DOHH2 (cell line): ENCODE results near the gene ISM2.

Experiments used
- H3F3A ChIP-seq: fragments of 200-600 bp; sonication (generic), shearing (Covaris generic); 2 replicates; pipeline ENCODE4 v1.6.0; 2016; ENCODE audit warnings: antibody characterized with exemption, mild to moderate bottlenecking; ENCODE audit not compliant: control insufficient read depth, insufficient read depth
- H3K27ac ChIP-seq: fragments of 200-600 bp; sonication (generic); 2 replicates; pipeline ENCODE4 v1.5.1; 2014; ENCODE audit warnings: low read depth, mild to moderate bottlenecking, low read length, moderate library complexity
- H3K27me3 ChIP-seq: fragments of 200-600 bp; sonication (generic); 2 replicates; pipeline ENCODE4 v1.6.1; 2014; ENCODE audit warnings: mild to moderate bottlenecking, low read length, mixed read lengths; ENCODE audit not compliant: control insufficient read depth
- H3K36me3 ChIP-seq: fragments of 200-600 bp; sonication (generic); 2 replicates; pipeline ENCODE4 v1.6.1; 2014; ENCODE audit warnings: mild to moderate bottlenecking, low read length, moderate library complexity, mixed read lengths; ENCODE audit not compliant: control insufficient read depth
- H3K4me1 ChIP-seq: fragments of 200-600 bp; sonication (generic); 2 replicates; pipeline ENCODE4 v1.6.1; 2014; ENCODE audit warnings: mild to moderate bottlenecking, low read length, mixed read lengths; ENCODE audit not compliant: control insufficient read depth
- H3K4me2 ChIP-seq: fragments of 200-600 bp; sonication (generic); 2 replicates; pipeline ENCODE4 v1.6.0; 2014; ENCODE audit warnings: mild to moderate bottlenecking, low read length, moderate library complexity
- H3K4me3 ChIP-seq: fragments of 200-600 bp; sonication (generic); 2 replicates; pipeline ENCODE4 v1.5.1; 2014; ENCODE audit warnings: mild to moderate bottlenecking, low read length, mixed read lengths
- H3K79me2 ChIP-seq: fragments of 200-600 bp; sonication (generic); 2 replicates; pipeline ENCODE4 v1.6.1; 2014; ENCODE audit warnings: mild to moderate bottlenecking, low read length, mixed read lengths; ENCODE audit not compliant: control insufficient read depth
- H3K9me2 ChIP-seq: fragments of 200-600 bp; sonication (generic); replicated peaks from 2 replicates; pipeline ENCODE4 v1.6.1; 2014; ENCODE audit warnings: mild to moderate bottlenecking, low read length, mixed read lengths; ENCODE audit not compliant: control insufficient read depth
- H3K9me3 ChIP-seq: fragments of 200-600 bp; sonication (generic); 2 replicates; pipeline ENCODE4 v1.6.1; 2014; ENCODE audit warnings: antibody characterized with exemption, low read length, mixed read lengths; ENCODE audit not compliant: control insufficient read depth, insufficient read depth
- H4K20me1 ChIP-seq: fragments of 200-600 bp; sonication (generic); 2 replicates; pipeline ENCODE4 v1.6.0; 2014; ENCODE audit warnings: low read depth, mild to moderate bottlenecking, antibody characterized with exemption, low read length, moderate library complexity; ENCODE audit not compliant: control insufficient read depth, insufficient read depth
- EZH2phosphoT487 ChIP-seq: fragments of 200-600 bp; sonication (generic); IDR thresholded peaks from 2 replicates; pipeline ENCODE4 v1.6.1; 2017; ENCODE audit warnings: borderline replicate concordance, mild to moderate bottlenecking, antibody characterized with exemption, low read length, moderate library complexity, mixed read lengths
- TF ChIP-seq, protein P1 (sequence below): fragments of 200-600 bp; sonication (generic); IDR thresholded peaks from one replicate; pipeline ENCODE4 v1.5.1; 2014; ENCODE audit warnings: antibody characterized with exemption, mild to moderate bottlenecking, low read depth, low read length; ENCODE audit not compliant: poor library complexity, severe bottlenecking

Gene ISM2

DNA sequence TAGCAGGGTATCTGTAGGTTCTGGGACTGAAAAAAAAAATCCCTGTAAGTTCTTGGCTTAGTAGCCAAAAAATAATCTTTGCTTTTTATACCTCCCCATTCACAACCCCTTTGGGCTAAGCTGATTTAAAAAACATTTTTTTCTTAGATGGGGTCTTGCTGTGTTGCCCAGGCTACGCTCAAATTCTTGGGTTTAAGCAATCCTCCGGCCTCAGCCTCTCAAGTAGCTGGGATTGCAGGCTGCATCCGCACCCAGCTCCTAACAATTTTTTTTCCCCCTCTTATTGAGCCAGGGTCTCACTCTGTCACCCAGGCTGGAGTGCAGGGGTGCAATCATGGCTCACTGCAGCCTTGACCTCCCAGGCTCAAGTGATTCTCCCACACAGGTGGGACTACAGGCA lies 9.1 kb upstream of the ISM2 start:
- Histone ChIP-seq H3K27me3 (no peaks in the 10 kb centered on the region), H3K36me3 (peaks cover 37% of the 10 kb centered on the region), H3K79me2 (no peaks in the 10 kb centered on the region), H3K4me1 (no peaks in the 10 kb centered on the region), H3K9me2 (no peaks in the 10 kb centered on the region), H4K20me1 (no peaks in the 10 kb centered on the region), H3F3A (peaks cover 2% of the 10 kb centered on the region), H3K27ac (no peak overlapping the region), H3K4me3 (no peak overlapping the region), H3K4me2 (no peak overlapping the region), H3K9me3 (no peaks in the 10 kb centered on the region)
- TF ChIP-seq, protein P1, sequence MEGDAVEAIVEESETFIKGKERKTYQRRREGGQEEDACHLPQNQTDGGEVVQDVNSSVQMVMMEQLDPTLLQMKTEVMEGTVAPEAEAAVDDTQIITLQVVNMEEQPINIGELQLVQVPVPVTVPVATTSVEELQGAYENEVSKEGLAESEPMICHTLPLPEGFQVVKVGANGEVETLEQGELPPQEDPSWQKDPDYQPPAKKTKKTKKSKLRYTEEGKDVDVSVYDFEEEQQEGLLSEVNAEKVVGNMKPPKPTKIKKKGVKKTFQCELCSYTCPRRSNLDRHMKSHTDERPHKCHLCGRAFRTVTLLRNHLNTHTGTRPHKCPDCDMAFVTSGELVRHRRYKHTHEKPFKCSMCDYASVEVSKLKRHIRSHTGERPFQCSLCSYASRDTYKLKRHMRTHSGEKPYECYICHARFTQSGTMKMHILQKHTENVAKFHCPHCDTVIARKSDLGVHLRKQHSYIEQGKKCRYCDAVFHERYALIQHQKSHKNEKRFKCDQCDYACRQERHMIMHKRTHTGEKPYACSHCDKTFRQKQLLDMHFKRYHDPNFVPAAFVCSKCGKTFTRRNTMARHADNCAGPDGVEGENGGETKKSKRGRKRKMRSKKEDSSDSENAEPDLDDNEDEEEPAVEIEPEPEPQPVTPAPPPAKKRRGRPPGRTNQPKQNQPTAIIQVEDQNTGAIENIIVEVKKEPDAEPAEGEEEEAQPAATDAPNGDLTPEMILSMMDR = no peak
- no peak for TF ChIP-seq EZH2phosphoT487

DNA sequence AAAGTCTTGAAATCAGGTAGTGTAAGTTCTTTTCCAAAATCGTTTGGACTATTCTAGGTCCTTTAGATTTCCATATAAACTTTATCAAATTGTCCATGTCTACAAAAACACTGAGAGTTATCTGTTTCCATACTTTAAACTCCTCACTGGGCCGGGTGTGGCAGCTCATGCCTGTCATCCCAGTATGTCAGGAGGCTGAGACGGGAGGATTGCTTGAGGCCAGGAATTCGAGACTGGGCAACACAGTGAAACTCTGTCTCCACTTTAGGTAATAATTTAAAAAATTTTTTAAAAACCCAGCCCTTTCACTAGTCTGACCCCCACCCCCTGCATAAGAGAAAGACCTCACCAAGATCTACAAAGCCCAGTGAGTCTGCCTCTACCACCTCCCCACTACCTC lies 6.4 kb upstream of the ISM2 start:
- TF ChIP-seq EZH2phosphoT487 = no peak
- TF ChIP-seq, protein P1 = no peak
- H3K9me3 ChIP-seq = no peaks in the 10 kb centered on the region
- H3K4me3 ChIP-seq = no peak overlapping the region
- H3K27ac ChIP-seq = no peak overlapping the region
- H3K9me2 ChIP-seq = no peaks in the 10 kb centered on the region
- H4K20me1 ChIP-seq = no peaks in the 10 kb centered on the region
- peaks cover 7% of the 10 kb centered on the region for H3K4me1 ChIP-seq
- no peak overlapping the region for H3K4me2 ChIP-seq
- H3F3A ChIP-seq = peaks cover 6% of the 10 kb centered on the region
- H3K79me2 ChIP-seq = no peaks in the 10 kb centered on the region
- H3K27me3 ChIP-seq = peaks cover 5% of the 10 kb centered on the region
- peaks cover 20% of the 10 kb centered on the region; the same call in 1 of the 2 replicates for H3K36me3 ChIP-seq

DNA sequence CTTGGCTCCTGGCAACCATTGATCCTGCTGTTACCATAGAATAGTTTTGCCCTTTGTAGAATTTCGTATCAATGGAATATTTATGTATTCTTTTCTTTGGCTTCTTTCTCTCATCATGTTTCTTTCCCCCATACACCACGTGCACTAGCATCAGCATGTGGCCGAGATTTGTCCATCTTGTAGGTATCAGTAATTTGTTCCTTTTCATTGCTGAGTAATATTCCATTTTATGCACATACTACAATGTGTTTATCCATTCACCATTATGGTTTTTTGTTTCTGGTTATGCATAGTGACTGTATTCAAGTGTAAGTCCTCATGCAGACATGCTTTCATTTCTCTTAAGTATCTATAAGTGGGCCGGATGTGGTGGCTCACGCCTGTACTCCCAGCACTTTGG lies 4.5 kb upstream of the ISM2 start:
- Histone ChIP-seq H3K4me2 (no peak overlapping the region), H3K9me3 (no peaks in the 10 kb centered on the region), H3K27ac (no peak overlapping the region), H3K36me3 (peaks cover 4% of the 10 kb centered on the region; the same call in 1 of the 2 replicates), H4K20me1 (no peaks in the 10 kb centered on the region), H3K4me3 (no peak overlapping the region), H3F3A (peaks cover 6% of the 10 kb centered on the region; the same call in 1 of the 2 replicates), H3K79me2 (no peaks in the 10 kb centered on the region), H3K4me1 (peaks cover 26% of the 10 kb centered on the region), H3K27me3 (peaks cover 24% of the 10 kb centered on the region), H3K9me2 (no peaks in the 10 kb centered on the region)
- TF ChIP-seq, protein P1 = no peak
- TF ChIP-seq EZH2phosphoT487 = no peak
